A673 (cell line): ENCODE measurements around the gene ABCD3. TPM values are rescaled to one million over a fixed set of nuclear protein-coding genes. Genes with fewer than 3 reads are reported as not detected.

ENCODE experiments used
- BruUV-seq: library from RNA; stranded (reverse); fragments of 400-500 nt; replicated peaks from 2 replicates; lab custom pipeline; 2021; lab: Mats Ljungman, UMichigan
- CTCF ChIA-PET: fragments of 300-600 bp; sonication (Branson Sonifier 250); formaldehyde crosslinking; loops from one replicate; lab custom pipeline; 2022; ENCODE audit warnings: antibody characterized with exemption; lab: Charles Lee
- POLR2A ChIA-PET: fragments of 300-600 bp; sonication (Branson Sonifier 250); formaldehyde crosslinking; loops from one replicate; lab custom pipeline; 2022; ENCODE audit warnings: antibody characterized with exemption; ENCODE audit not compliant: low non-redundant PET; lab: Charles Lee
- DNase-seq: peaks from one replicate; pipeline ENCODE4 v3.0.0-alpha.2; 2015; ENCODE audit warnings: low spot score
- H3K27ac ChIP-seq: fragments of 200-600 bp; sonication (generic); 2 replicates; pipeline ENCODE4 v1.5.1; 2016; ENCODE audit warnings: mixed run types, low read depth, mild to moderate bottlenecking, mixed read lengths, antibody characterized with exemption, low read length; ENCODE audit not compliant: poor library complexity, severe bottlenecking
- H3K27me3 ChIP-seq: fragments of 200-600 bp; sonication (generic); replicated peaks from 2 replicates; pipeline ENCODE4 v1.6.1; 2017; ENCODE audit warnings: mixed run types, low read depth, mild to moderate bottlenecking, mixed read lengths, antibody characterized with exemption, low read length; ENCODE audit not compliant: insufficient read depth, poor library complexity
- H3K36me3 ChIP-seq: fragments of 200-600 bp; sonication (generic); 2 replicates; pipeline ENCODE4 v1.6.1; 2016; ENCODE audit warnings: mixed run types, mild to moderate bottlenecking, mixed read lengths, antibody characterized with exemption, low read length; ENCODE audit not compliant: insufficient read depth, poor library complexity, severe bottlenecking
- H3K4me1 ChIP-seq: fragments of 200-600 bp; sonication (generic); 2 replicates; pipeline ENCODE4 v1.6.1; 2017; ENCODE audit warnings: mixed run types, mild to moderate bottlenecking, mixed read lengths, antibody characterized with exemption, low read length; ENCODE audit not compliant: insufficient read depth, poor library complexity, severe bottlenecking
- H3K4me3 ChIP-seq: fragments of 200-600 bp; sonication (generic); 2 replicates; pipeline ENCODE4 v1.5.1; 2016; ENCODE audit warnings: low read depth, mixed run types, mild to moderate bottlenecking, mixed read lengths, low read length; ENCODE audit not compliant: poor library complexity, severe bottlenecking
- H3K9me3 ChIP-seq: fragments of 200-600 bp; sonication (generic); 2 replicates; pipeline ENCODE4 v1.6.1; 2016; ENCODE audit warnings: mixed run types, low read depth, mild to moderate bottlenecking, mixed read lengths, antibody characterized with exemption, low read length; ENCODE audit not compliant: poor library complexity, severe bottlenecking
- EZH2 ChIP-seq: fragments of 200-600 bp; sonication (generic); IDR thresholded peaks from 2 replicates; pipeline ENCODE4 v1.6.1; 2017; ENCODE audit warnings: borderline replicate concordance, low read depth, mild to moderate bottlenecking, mixed read lengths, antibody characterized with exemption, low read length; ENCODE audit not compliant: poor library complexity, severe bottlenecking
- intact Hi-C: fragments of 100-400 bp; cut with micrococcal nuclease; formaldehyde crosslinking; loops from one replicate; pipeline ENCODE4 v1.10.0; 2022; ENCODE audit not compliant: unreplicated experiment
- total RNA-seq: library from RNA; stranded (reverse); gene quantifications from 2 replicates; pipeline ENCODE4 v1.2.3, GENCODE V29; 2021
- TF ChIP-seq, protein P1 (sequence below): fragments of 300-800, 200-600 bp; sonication (generic); conservative IDR thresholded peaks from 2 replicates; pipeline ENCODE4 v1.5.1; 2017; ENCODE audit warnings: low read depth, mild to moderate bottlenecking, antibody characterized with exemption, low read length, moderate library complexity, mixed read lengths

ABCD3 gene
- total RNA-seq, 1 experiment from 2014 or later = 65.0 TPM

GRCh38 chr1:94401206-94401605 lies 17.0 kb upstream of the ABCD3 start:
- BruUV-seq = no TSS peak
- no peaks in the 10 kb centered on the region for H3K4me1 ChIP-seq
- no peak for DNase-seq
- no peak overlapping the region for H3K27ac ChIP-seq
- H3K4me3 ChIP-seq = no peak overlapping the region
- ChIA-PET POLR2A (no interaction called here), CTCF (no interaction called here)
- no peaks in the 10 kb centered on the region for H3K9me3 ChIP-seq
- H3K36me3 ChIP-seq = no peaks in the 10 kb centered on the region
- no peaks in the 10 kb centered on the region for H3K27me3 ChIP-seq
- intact Hi-C loops = no loop called here
- TF ChIP-seq EZH2 = no peak
- TF ChIP-seq, protein P1, sequence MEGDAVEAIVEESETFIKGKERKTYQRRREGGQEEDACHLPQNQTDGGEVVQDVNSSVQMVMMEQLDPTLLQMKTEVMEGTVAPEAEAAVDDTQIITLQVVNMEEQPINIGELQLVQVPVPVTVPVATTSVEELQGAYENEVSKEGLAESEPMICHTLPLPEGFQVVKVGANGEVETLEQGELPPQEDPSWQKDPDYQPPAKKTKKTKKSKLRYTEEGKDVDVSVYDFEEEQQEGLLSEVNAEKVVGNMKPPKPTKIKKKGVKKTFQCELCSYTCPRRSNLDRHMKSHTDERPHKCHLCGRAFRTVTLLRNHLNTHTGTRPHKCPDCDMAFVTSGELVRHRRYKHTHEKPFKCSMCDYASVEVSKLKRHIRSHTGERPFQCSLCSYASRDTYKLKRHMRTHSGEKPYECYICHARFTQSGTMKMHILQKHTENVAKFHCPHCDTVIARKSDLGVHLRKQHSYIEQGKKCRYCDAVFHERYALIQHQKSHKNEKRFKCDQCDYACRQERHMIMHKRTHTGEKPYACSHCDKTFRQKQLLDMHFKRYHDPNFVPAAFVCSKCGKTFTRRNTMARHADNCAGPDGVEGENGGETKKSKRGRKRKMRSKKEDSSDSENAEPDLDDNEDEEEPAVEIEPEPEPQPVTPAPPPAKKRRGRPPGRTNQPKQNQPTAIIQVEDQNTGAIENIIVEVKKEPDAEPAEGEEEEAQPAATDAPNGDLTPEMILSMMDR = no peak

GRCh38 chr1:94406446-94406845 lies 11.7 kb upstream of the ABCD3 start:
- Histone ChIP-seq H3K4me1 (no peaks in the 10 kb centered on the region), H3K36me3 (no peaks in the 10 kb centered on the region), H3K9me3 (no peaks in the 10 kb centered on the region), H3K27me3 (peaks cover 17% of the 10 kb centered on the region), H3K4me3 (no peak overlapping the region), H3K27ac (no peak overlapping the region)
- TF ChIP-seq, protein P1 = no peak
- TF ChIP-seq EZH2 = no peak
- intact Hi-C loops = no loop called here
- no peak for DNase-seq
- POLR2A ChIA-PET = no interaction called here
- BruUV-seq = no TSS peak
- CTCF ChIA-PET = no interaction called here

- CTCF ChIA-PET = no interaction called here
- no peak overlapping the region for H3K27ac ChIP-seq
- no peak for TF ChIP-seq EZH2
- TF ChIP-seq, protein P1 = no peak
- H3K27me3 ChIP-seq = peaks cover 18% of the 10 kb centered on the region
- intact Hi-C loops = no loop called here
- H3K4me1 ChIP-seq = no peaks in the 10 kb centered on the region
- no peak for DNase-seq
- no TSS peak for BruUV-seq
- H3K4me3 ChIP-seq = no peak overlapping the region
- H3K36me3 ChIP-seq = no peaks in the 10 kb centered on the region
- POLR2A ChIA-PET = no interaction called here
- no peaks in the 10 kb centered on the region for H3K9me3 ChIP-seq
Measured at GRCh38 chr1:94408104-94408830, 9.9 kb upstream of the ABCD3 start.
